HCT116 (cell line): ENCODE measurements around the gene STARD7. TPM values are rescaled to one million over a fixed set of nuclear protein-coding genes. Genes with fewer than 3 reads are reported as not detected.

Experiments used
- ATAC-seq: fragments of 200-7000 bp; cut with Tn5 transposase; 2 replicates; pipeline ENCODE4 v1.9.1; 2020; ENCODE audit warnings: mild to moderate bottlenecking, moderate library complexity
- BruUV-seq: library from RNA; stranded (reverse); fragments of 400-500 nt; replicated peaks from 2 replicates; lab custom pipeline; 2021; lab: Mats Ljungman, UMichigan
- CTCF ChIA-PET: fragments of 300-600 bp; sonication (Branson Sonifier 250); formaldehyde crosslinking; loops from one replicate; lab custom pipeline; 2021; ENCODE audit warnings: antibody characterized with exemption; lab: Charles Lee
- POLR2A ChIA-PET: fragments of 300-600, 350-600 bp; sonication (Branson Sonifier 250); formaldehyde crosslinking; loops from one replicate; lab custom pipeline; 2021; ENCODE audit warnings: antibody characterized with exemption; lab: Charles Lee
- RAD21 ChIA-PET, 2 experiments: fragments of 300-600 bp; sonication (Branson Sonifier 250); formaldehyde crosslinking; loops; one replicate each; lab custom pipeline; 2023; ENCODE audit warnings: low total read pairs in 2 of 2; ENCODE audit not compliant: uncharacterized antibody in 2 of 2, unreplicated experiment in 2 of 2, low non-redundant PET in 1 of 2; lab: Charles Lee
- DNase-seq: peaks from one replicate; pipeline ENCODE4 v3.0.0-alpha.2; 2010; ENCODE audit warnings: low read depth, low spot score
- H2AFZ ChIP-seq: fragments of 200-600 bp; shearing (Covaris generic), sonication (generic); 2 replicates; pipeline ENCODE4 v1.6.1; 2017; ENCODE audit warnings: low read depth, mixed run types, mixed read lengths, antibody characterized with exemption, low read length; ENCODE audit not compliant: poor library complexity, severe bottlenecking
- H3K27ac ChIP-seq: 2 replicates; pipeline ENCODE4 v1.5.1; 2012; ENCODE audit warnings: low read depth, low read length
- H3K27me3 ChIP-seq: fragments of 200-600 bp; sonication (generic); 2 replicates; pipeline ENCODE4 v1.6.1; 2016; ENCODE audit warnings: mixed run types, low read length, mixed read lengths; ENCODE audit not compliant: insufficient read depth
- H3K36me3 ChIP-seq, 2 experiments: fragments of 200-500 bp in 1 of 2; fragments of 200-600 bp in 1 of 2; sonication (Bioruptor generic) in 1 of 2; sonication (generic) in 1 of 2; 2 replicates each; pipeline versions ENCODE4 v1.5.1 to v1.6.1; 2014 to 2016; ENCODE audit warnings: low read length in 2 of 2, inconsistent platforms in 1 of 2, mixed read lengths in 1 of 2, mixed run types in 1 of 2; ENCODE audit not compliant: insufficient read depth in 2 of 2, control insufficient read depth in 1 of 2
- H3K4me1 ChIP-seq, 2 experiments: fragments of 200-600 bp in 1 of 2; sonication (generic) in 1 of 2; 2 replicates each; pipeline versions ENCODE4 v1.5.1 to v1.6.1; 2012 to 2017; ENCODE audit warnings: low read length in 2 of 2, inconsistent platforms in 1 of 2, mild to moderate bottlenecking in 1 of 2, mixed read lengths in 1 of 2, mixed run types in 1 of 2, moderate library complexity in 1 of 2; ENCODE audit not compliant: insufficient read depth in 2 of 2, control insufficient read depth in 1 of 2
- H3K4me2 ChIP-seq: fragments of 200-600 bp; sonication (generic); 2 replicates; pipeline ENCODE4 v1.6.1; 2017; ENCODE audit warnings: mixed run types, low read length, mixed read lengths
- H3K4me3 ChIP-seq, 2 experiments: fragments of 200-600 bp in 1 of 2; sonication (generic) in 1 of 2; replicated peaks in 1 of 2; 2 replicates each; pipeline ENCODE4 v1.5.1; 2011 to 2016; ENCODE audit warnings: low read length in 2 of 2, control low read depth in 1 of 2, low read depth in 1 of 2, mild to moderate bottlenecking in 1 of 2, mixed read lengths in 1 of 2, mixed run types in 1 of 2
- H3K79me2 ChIP-seq: fragments of 200-600 bp; sonication (generic); 2 replicates; pipeline ENCODE4 v1.6.1; 2017; ENCODE audit warnings: mild to moderate bottlenecking, mixed run types, low read length, moderate library complexity, mixed read lengths; ENCODE audit not compliant: insufficient read depth
- H3K9ac ChIP-seq: fragments of 200-600 bp; sonication (generic); 2 replicates; pipeline ENCODE4 v1.6.1; 2016; ENCODE audit warnings: low read length, mixed read lengths
- H3K9me2 ChIP-seq: fragments of 200-600 bp; sonication (generic), shearing (Covaris generic); 2 replicates; pipeline ENCODE4 v1.6.1; 2017; ENCODE audit warnings: mixed run types, mild to moderate bottlenecking, moderate library complexity; ENCODE audit not compliant: insufficient read depth
- H3K9me3 ChIP-seq, 2 experiments: fragments of 200-500 bp in 1 of 2; fragments of 200-600 bp in 1 of 2; sonication (Bioruptor generic) in 1 of 2; sonication (generic) in 1 of 2; 2 replicates each; pipeline ENCODE4 v1.6.1; 2014 to 2017; ENCODE audit warnings: low read length in 2 of 2, mixed read lengths in 2 of 2, inconsistent platforms in 1 of 2, low read depth in 1 of 2, mild to moderate bottlenecking in 1 of 2, mixed run types in 1 of 2, moderate library complexity in 1 of 2; ENCODE audit not compliant: control insufficient read depth in 1 of 2, insufficient read depth in 1 of 2
- H4K20me1 ChIP-seq: fragments of 200-600 bp; sonication (generic), shearing (Covaris generic); 2 replicates; pipeline ENCODE4 v1.6.1; 2017; ENCODE audit warnings: mixed run types, mild to moderate bottlenecking, moderate library complexity; ENCODE audit not compliant: insufficient read depth
- REST ChIP-seq: IDR thresholded peaks from 2 replicates; pipeline ENCODE4 v1.6.1; 2012; ENCODE audit warnings: low read depth
- SRF ChIP-seq: IDR thresholded peaks from 2 replicates; pipeline ENCODE4 v1.6.1; 2012; ENCODE audit warnings: low read depth
- intact Hi-C: fragments of 100-400 bp; cut with micrococcal nuclease; formaldehyde crosslinking; loops from 2 replicates; pipeline ENCODE4 v1.10.0; 2022
- total RNA-seq: library from RNA; stranded (reverse); gene quantifications from one replicate; pipeline ENCODE4 v1.2.1, GENCODE V29; 2021; ENCODE audit not compliant: unreplicated experiment

The STARD7 gene
- total RNA-seq, 1 experiment from 2014 or later, result 160 TPM

- H3K4me1 ChIP-seq, result peaks cover 14 to 28% of the 10 kb centered on the region in 2 experiments
- TF ChIP-seq SRF, result no peak
- no peak for TF ChIP-seq REST
- TF ChIP-seq, all 23 proteins: peak for 0
- Histone ChIP-seq H3K27me3 (no peaks in the 10 kb centered on the region), H3K9me3 (no peaks in the 10 kb centered on the region), H3K4me2 (no peak overlapping the region), H3K36me3 (0 out of 4 replicates have a peak, but pooled peaks cover under 1 to 2% of the 10 kb centered on the region in 2 experiments), H4K20me1 (peaks cover 52% of the 10 kb centered on the region; the same call in 1 of the 2 replicates), H3K27ac (no peak overlapping the region), H3K4me3 (no peak overlapping the region), H3K9me2 (no peaks in the 10 kb centered on the region), H3K9ac (no peak overlapping the region), H3K79me2 (peaks cover 91% of the 10 kb centered on the region), H2AFZ (no peak overlapping the region)
- BruUV-seq, result no TSS peak
- intact Hi-C loops, result no loop called here
- ChIA-PET POLR2A (no interaction called here), RAD21 (no interaction called here), CTCF (no interaction called here)
- DNase-seq (no peak), ATAC-seq (no peak)
Measured at GRCh38 chr2:96204836-96205624, 3.6 kb downstream of the STARD7 start.
